IMR-90 (cell line): ENCODE measurements around the gene NDC80.

Experiments
- CTCF ChIP-seq: conservative IDR thresholded peaks from 2 replicates; pipeline ENCODE4 v1.5.1; 2012; ENCODE audit warnings: mild to moderate bottlenecking, low read depth, low read length, improper control_type of control experiment
- ELK1 ChIP-seq: fragments of 150-350 bp; IDR thresholded peaks from 2 replicates; pipeline ENCODE4 v1.6.1; 2016; ENCODE audit warnings: low read depth, mild to moderate bottlenecking, low read length, moderate library complexity, borderline replicate concordance
- FOS ChIP-seq: fragments of 150-350 bp; IDR thresholded peaks from 2 replicates; pipeline ENCODE4 v1.6.1; 2016; ENCODE audit warnings: low read depth, low read length
- MAZ ChIP-seq: IDR thresholded peaks from 2 replicates; pipeline ENCODE4 v1.6.1; 2012; ENCODE audit warnings: low read depth, mild to moderate bottlenecking, low read length, improper control_type of control experiment, moderate library complexity, borderline replicate concordance
- NFE2L2 ChIP-seq: fragments of 150-350 bp; IDR thresholded peaks from 2 replicates; pipeline ENCODE4 v1.6.1; 2016; ENCODE audit warnings: low read depth, mild to moderate bottlenecking, low read length
- POLR2A ChIP-seq: IDR thresholded peaks from 2 replicates; pipeline ENCODE4 v1.6.1; 2012; ENCODE audit warnings: mild to moderate bottlenecking, low read depth, low read length
- RAD21 ChIP-seq: IDR thresholded peaks from 2 replicates; pipeline ENCODE4 v1.6.1; 2012; ENCODE audit warnings: low read length, improper control_type of control experiment
- RCOR1 ChIP-seq: IDR thresholded peaks from 2 replicates; pipeline ENCODE4 v1.6.1; 2012; ENCODE audit warnings: mild to moderate bottlenecking, low read length, improper control_type of control experiment; ENCODE audit not compliant: insufficient replicate concordance

GRCh38 chr18:2662990-2663389, 91.6 kb downstream of the NDC80 start:
- TF ChIP-seq CTCF: no peak
- no peak for TF ChIP-seq NFE2L2
- TF ChIP-seq RAD21: no peak
- TF ChIP-seq POLR2A: no peak
- no peak for TF ChIP-seq ELK1
- TF ChIP-seq FOS: no peak
- no peak for TF ChIP-seq RCOR1
- no peak for TF ChIP-seq MAZ
